ENCODE measurements around the gene RELN. TPM values are rescaled to one million over a fixed set of nuclear protein-coding genes. Genes with fewer than 3 reads are reported as not detected.

Gene RELN
- total RNA-seq, 4 donors from 2014 or later, result 1.8 to 47.4 (median 6.7) TPM

GRCh38 chr7:103447073-103447960 lies 542.1 kb downstream of the RELN start:
- peaks cover 0 to 17% of the 10 kb centered on the region in 2 donors for H3K27me3 ChIP-seq

GRCh38 chr7:103446049-103446520 lies 543.4 kb downstream of the RELN start, which contains the start of gene SLC26A5:
Gene SLC26A5 (minus strand): TSS chr7:103446207. CDS start chr7:103421514, 24,693 bp downstream.
- H3K27me3 ChIP-seq, result peaks cover 0 to 17% of the 10 kb centered on the region in 2 donors
- H3K27ac ChIP-seq, result no peak within 1 kb of the TSS
- H3K4me1 ChIP-seq, result peaks cover 0 to 9% of the 10 kb centered on the region in 2 donors
- intact Hi-C loops (cut with DNase I; ENCODE audit: low total_unique reads), result no loop called here
- no peaks in the 10 kb centered on the region for H3K36me3 ChIP-seq
- TF ChIP-seq CTCF (IDR thresholded peaks at IDR 0.05) (no peak), POLR2A (IDR thresholded peaks at IDR 0.05) (no peak)
- no peaks in the 10 kb centered on the region for H3K9me3 ChIP-seq
- H3K4me3 ChIP-seq, result no peak within 1 kb of the TSS
- no peak for DNase-seq

More at GRCh38 chr7:103447073-103447960, 542.1 kb downstream of the RELN start:
- no peak for DNase-seq
- no peak overlapping the region for H3K4me3 ChIP-seq
- TF ChIP-seq POLR2A (IDR thresholded peaks at IDR 0.05) (no peak), CTCF (IDR thresholded peaks at IDR 0.05) (no peak)
- peaks cover 0 to 9% of the 10 kb centered on the region in 2 donors for H3K4me1 ChIP-seq
- intact Hi-C loops (cut with DNase I; ENCODE audit: low total_unique reads), result no loop called here
- no peak overlapping the region for H3K27ac ChIP-seq
- no peaks in the 10 kb centered on the region for H3K9me3 ChIP-seq
- no peaks in the 10 kb centered on the region for H3K36me3 ChIP-seq

GRCh38 chr7:103445228-103446048 lies 544.0 kb downstream of the RELN start:
- no peak for DNase-seq
- Histone ChIP-seq H3K27me3 (peaks cover 0 to 17% of the 10 kb centered on the region in 2 donors), H3K27ac (no peak overlapping the region), H3K4me1 (peaks cover 0 to 9% of the 10 kb centered on the region in 2 donors), H3K9me3 (no peaks in the 10 kb centered on the region), H3K36me3 (no peaks in the 10 kb centered on the region), H3K4me3 (no peak overlapping the region)
- TF ChIP-seq POLR2A (IDR thresholded peaks at IDR 0.05) (no peak), CTCF (IDR thresholded peaks at IDR 0.05) (no peak)
- intact Hi-C loops (cut with DNase I; ENCODE audit: low total_unique reads), result no loop called here

- intact Hi-C loops (cut with DNase I; ENCODE audit: low total_unique reads), result no loop called here
- Histone ChIP-seq H3K4me3 (no peak overlapping the region), H3K4me1 (no peaks in the 10 kb centered on the region), H3K36me3 (no peaks in the 10 kb centered on the region), H3K27ac (no peak overlapping the region), H3K27me3 (peaks cover 0 to 4% of the 10 kb centered on the region in 2 donors), H3K9me3 (no peaks in the 10 kb centered on the region)
- DNase-seq, result no peak
- TF ChIP-seq CTCF (IDR thresholded peaks at IDR 0.05) (no peak), POLR2A (IDR thresholded peaks at IDR 0.05) (no peak)
Measured at GRCh38 chr7:103439661-103440060, 549.8 kb downstream of the RELN start.
